ENCODE results near the gene DTNA.

DNA sequence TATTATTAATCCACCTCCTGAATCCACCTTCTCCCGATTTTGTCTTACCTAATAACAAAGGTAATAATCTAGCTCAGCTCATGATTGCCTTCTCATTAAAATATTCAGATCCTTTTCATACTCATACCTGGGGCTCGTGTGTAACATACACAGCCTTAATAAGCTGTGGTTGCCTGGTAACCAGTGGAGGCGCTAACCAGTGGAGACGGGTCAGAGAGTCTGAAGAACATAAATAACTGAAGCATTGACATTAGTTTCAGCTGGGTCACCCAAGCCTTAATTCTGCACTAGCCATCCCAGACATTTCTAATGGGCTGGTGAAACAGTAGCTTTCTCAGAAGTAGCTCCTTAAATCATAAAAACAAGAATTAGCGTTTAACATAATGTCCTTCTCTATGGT is 14.8 kb upstream of the DTNA start:
- TF ChIP-seq, protein P1, sequence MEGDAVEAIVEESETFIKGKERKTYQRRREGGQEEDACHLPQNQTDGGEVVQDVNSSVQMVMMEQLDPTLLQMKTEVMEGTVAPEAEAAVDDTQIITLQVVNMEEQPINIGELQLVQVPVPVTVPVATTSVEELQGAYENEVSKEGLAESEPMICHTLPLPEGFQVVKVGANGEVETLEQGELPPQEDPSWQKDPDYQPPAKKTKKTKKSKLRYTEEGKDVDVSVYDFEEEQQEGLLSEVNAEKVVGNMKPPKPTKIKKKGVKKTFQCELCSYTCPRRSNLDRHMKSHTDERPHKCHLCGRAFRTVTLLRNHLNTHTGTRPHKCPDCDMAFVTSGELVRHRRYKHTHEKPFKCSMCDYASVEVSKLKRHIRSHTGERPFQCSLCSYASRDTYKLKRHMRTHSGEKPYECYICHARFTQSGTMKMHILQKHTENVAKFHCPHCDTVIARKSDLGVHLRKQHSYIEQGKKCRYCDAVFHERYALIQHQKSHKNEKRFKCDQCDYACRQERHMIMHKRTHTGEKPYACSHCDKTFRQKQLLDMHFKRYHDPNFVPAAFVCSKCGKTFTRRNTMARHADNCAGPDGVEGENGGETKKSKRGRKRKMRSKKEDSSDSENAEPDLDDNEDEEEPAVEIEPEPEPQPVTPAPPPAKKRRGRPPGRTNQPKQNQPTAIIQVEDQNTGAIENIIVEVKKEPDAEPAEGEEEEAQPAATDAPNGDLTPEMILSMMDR (IDR thresholded peaks at IDR 0.05): no peak
- no peak for TF ChIP-seq POLR2A (IDR thresholded peaks at IDR 0.05)

Measured in adrenal gland (tissue), 5 donors.